Measurements from ENCODE around the gene C1QA.

C1QA gene

DNA sequence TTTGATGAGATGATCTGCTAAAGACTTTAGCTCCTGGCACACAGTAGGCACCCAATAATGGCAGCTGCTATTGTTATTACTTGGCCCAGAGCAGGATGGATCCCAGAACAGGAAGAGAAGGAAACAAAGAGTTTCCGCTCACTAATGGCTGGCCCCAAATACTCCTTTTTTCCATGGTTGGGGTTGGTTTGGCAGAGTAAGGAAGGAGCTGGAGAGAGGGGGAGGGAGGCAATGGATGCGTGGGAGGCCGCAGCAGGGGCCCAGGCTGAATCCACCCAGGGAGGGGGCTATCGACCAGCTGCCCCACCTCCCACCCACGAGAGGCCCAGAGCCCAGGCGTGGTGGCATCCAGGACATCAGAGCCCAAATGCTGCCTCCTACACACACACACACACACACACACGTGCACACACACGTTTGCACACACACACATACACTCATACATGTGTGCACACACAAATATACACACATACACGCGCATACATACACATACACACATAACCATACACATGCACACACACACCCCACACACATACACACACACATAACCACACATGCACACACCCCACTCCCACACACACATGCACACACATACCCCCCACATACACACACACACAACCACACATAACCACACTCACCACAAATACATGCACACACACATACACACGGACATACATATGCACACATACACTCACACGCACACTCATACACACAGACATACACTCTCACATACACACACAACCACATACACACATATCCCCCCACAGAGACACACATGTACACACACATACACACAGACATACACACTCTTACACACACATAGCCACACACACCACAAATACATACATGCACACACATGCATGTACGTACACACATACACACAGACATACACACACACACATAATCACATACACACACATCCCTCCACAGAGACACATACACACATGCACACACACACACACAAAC, 41.8 kb downstream of the C1QA start:
- H3K9ac ChIP-seq = no peak overlapping the region
- peaks cover 53% of the 10 kb centered on the region for H3K27me3 ChIP-seq (ENCODE audit: insufficient read depth, low read depth)
- H3K79me2 ChIP-seq (ENCODE audit: insufficient read depth, low read depth) = no peaks in the 10 kb centered on the region
- H3K27ac ChIP-seq = no peak overlapping the region
- no peak overlapping the region for H3K4me2 ChIP-seq
- no peak overlapping the region for H2AFZ ChIP-seq (ENCODE audit: low read depth)
- H3K4me3 ChIP-seq (IDR thresholded peaks at IDR 0.05; ENCODE audit: insufficient read depth, low read depth, low read length) = no peak overlapping the region
- no peaks in the 10 kb centered on the region for H3K36me3 ChIP-seq (ENCODE audit: insufficient read depth)
- no peaks in the 10 kb centered on the region for H4K20me1 ChIP-seq (ENCODE audit: insufficient read depth)
- TF ChIP-seq, protein P1, sequence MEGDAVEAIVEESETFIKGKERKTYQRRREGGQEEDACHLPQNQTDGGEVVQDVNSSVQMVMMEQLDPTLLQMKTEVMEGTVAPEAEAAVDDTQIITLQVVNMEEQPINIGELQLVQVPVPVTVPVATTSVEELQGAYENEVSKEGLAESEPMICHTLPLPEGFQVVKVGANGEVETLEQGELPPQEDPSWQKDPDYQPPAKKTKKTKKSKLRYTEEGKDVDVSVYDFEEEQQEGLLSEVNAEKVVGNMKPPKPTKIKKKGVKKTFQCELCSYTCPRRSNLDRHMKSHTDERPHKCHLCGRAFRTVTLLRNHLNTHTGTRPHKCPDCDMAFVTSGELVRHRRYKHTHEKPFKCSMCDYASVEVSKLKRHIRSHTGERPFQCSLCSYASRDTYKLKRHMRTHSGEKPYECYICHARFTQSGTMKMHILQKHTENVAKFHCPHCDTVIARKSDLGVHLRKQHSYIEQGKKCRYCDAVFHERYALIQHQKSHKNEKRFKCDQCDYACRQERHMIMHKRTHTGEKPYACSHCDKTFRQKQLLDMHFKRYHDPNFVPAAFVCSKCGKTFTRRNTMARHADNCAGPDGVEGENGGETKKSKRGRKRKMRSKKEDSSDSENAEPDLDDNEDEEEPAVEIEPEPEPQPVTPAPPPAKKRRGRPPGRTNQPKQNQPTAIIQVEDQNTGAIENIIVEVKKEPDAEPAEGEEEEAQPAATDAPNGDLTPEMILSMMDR (conservative IDR thresholded peaks at IDR 0.05; ENCODE audit: low read depth, low read length) = no peak
- no peaks in the 10 kb centered on the region for H3K4me1 ChIP-seq (ENCODE audit: low read depth, poor library complexity, severe bottlenecking)

DNA sequence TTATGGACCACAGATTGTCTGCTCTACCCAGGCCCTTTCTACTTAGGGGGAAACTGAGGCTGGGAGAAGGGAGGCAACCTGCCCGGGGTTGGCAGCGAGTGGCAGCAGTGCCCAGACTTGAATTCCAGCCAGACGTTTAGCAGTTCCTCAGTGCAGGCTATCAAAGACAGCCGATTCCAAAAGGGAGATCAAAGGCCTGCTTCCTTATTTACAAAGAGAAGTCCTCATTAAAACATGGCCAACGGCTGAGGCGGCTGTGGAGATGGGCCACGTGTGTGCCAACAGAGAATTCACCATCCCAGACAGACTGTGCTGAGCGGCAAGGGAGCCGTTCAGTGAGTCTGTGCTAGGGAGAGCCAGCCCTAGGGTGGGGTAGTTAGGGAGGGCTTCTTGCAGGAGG, 44.3 kb downstream of the C1QA start:
- Histone ChIP-seq H3K9ac (no peak overlapping the region), H3K4me3 (IDR thresholded peaks at IDR 0.05; ENCODE audit: insufficient read depth, low read depth, low read length) (no peak overlapping the region), H3K27me3 (ENCODE audit: insufficient read depth, low read depth) (peaks cover 52% of the 10 kb centered on the region), H3K4me1 (ENCODE audit: low read depth, poor library complexity, severe bottlenecking) (no peaks in the 10 kb centered on the region), H3K79me2 (ENCODE audit: insufficient read depth, low read depth) (no peaks in the 10 kb centered on the region), H3K4me2 (no peak overlapping the region), H4K20me1 (ENCODE audit: insufficient read depth) (no peaks in the 10 kb centered on the region), H2AFZ (ENCODE audit: low read depth) (no peak overlapping the region), H3K36me3 (ENCODE audit: insufficient read depth) (no peaks in the 10 kb centered on the region), H3K27ac (no peak overlapping the region)
- TF ChIP-seq, protein P1 (conservative IDR thresholded peaks at IDR 0.05; ENCODE audit: low read depth, low read length) = no peak

- Histone ChIP-seq H3K9ac (no peak overlapping the region), H2AFZ (ENCODE audit: low read depth) (no peak overlapping the region), H3K4me3 (IDR thresholded peaks at IDR 0.05; ENCODE audit: insufficient read depth, low read depth, low read length) (no peak overlapping the region), H3K4me2 (no peak overlapping the region), H4K20me1 (ENCODE audit: insufficient read depth) (no peaks in the 10 kb centered on the region), H3K27me3 (ENCODE audit: insufficient read depth, low read depth) (peaks cover 58% of the 10 kb centered on the region), H3K27ac (no peak overlapping the region), H3K4me1 (ENCODE audit: low read depth, poor library complexity, severe bottlenecking) (no peaks in the 10 kb centered on the region), H3K36me3 (ENCODE audit: insufficient read depth) (no peaks in the 10 kb centered on the region), H3K79me2 (ENCODE audit: insufficient read depth, low read depth) (no peaks in the 10 kb centered on the region)
- TF ChIP-seq, protein P1 (conservative IDR thresholded peaks at IDR 0.05; ENCODE audit: low read depth, low read length) = no peak
Observed at GRCh38 chr1:22681556-22682276, 45.3 kb downstream of the C1QA start.

GRCh38 chr1:22683547-22683946, 47.1 kb downstream of the C1QA start:
- no peak overlapping the region for H3K4me2 ChIP-seq
- no peak overlapping the region for H3K4me3 ChIP-seq (IDR thresholded peaks at IDR 0.05; ENCODE audit: insufficient read depth, low read depth, low read length)
- H3K9ac ChIP-seq = no peak overlapping the region
- TF ChIP-seq, protein P1 (conservative IDR thresholded peaks at IDR 0.05; ENCODE audit: low read depth, low read length) = no peak
- no peak overlapping the region for H2AFZ ChIP-seq (ENCODE audit: low read depth)
- no peak overlapping the region for H3K27ac ChIP-seq
- H4K20me1 ChIP-seq (ENCODE audit: insufficient read depth) = no peaks in the 10 kb centered on the region
- H3K36me3 ChIP-seq (ENCODE audit: insufficient read depth) = no peaks in the 10 kb centered on the region
- H3K79me2 ChIP-seq (ENCODE audit: insufficient read depth, low read depth) = no peaks in the 10 kb centered on the region
- H3K27me3 ChIP-seq (ENCODE audit: insufficient read depth, low read depth) = peaks cover 68% of the 10 kb centered on the region
- no peaks in the 10 kb centered on the region for H3K4me1 ChIP-seq (ENCODE audit: low read depth, poor library complexity, severe bottlenecking)
